Stomach smooth muscle (tissue), 2 donors: ENCODE measurements around the gene IL17C.

Experiments used
- H3K27ac ChIP-seq: one replicate; pipeline ENCODE4 v1.7.0; 2013; ENCODE audit warnings: mild to moderate bottlenecking, low read length, inconsistent platforms
- H3K27me3 ChIP-seq, 2 donors: one replicate each; pipeline ENCODE4 v1.7.0; 2013; ENCODE audit warnings: low read length in 2 of 2; ENCODE audit not compliant: insufficient read depth in 2 of 2, control insufficient read depth in 1 of 2
- H3K36me3 ChIP-seq, 2 donors: one replicate each; pipeline ENCODE4 v1.7.0; 2013; ENCODE audit warnings: low read length in 2 of 2; ENCODE audit not compliant: control insufficient read depth in 2 of 2, insufficient read depth in 2 of 2
- H3K4me1 ChIP-seq: one replicate; pipeline ENCODE4 v1.7.0; 2013; ENCODE audit warnings: low read length; ENCODE audit not compliant: control insufficient read depth, insufficient read depth
- H3K4me3 ChIP-seq, 2 donors: one replicate each; pipeline ENCODE4 v1.7.0; 2013; ENCODE audit warnings: low read length in 2 of 2
- H3K9ac ChIP-seq, 2 donors: one replicate each; pipeline ENCODE4 v1.7.0; 2013; ENCODE audit warnings: low read length in 2 of 2, mild to moderate bottlenecking in 1 of 2
- H3K9me3 ChIP-seq, 2 donors: one replicate each; pipeline ENCODE4 v1.7.0; 2013; ENCODE audit warnings: low read length in 2 of 2; ENCODE audit not compliant: control insufficient read depth in 2 of 2
- donor health status: healthy.
- donor health status: Pancreatic carcinoma.

The IL17C gene

DNA sequence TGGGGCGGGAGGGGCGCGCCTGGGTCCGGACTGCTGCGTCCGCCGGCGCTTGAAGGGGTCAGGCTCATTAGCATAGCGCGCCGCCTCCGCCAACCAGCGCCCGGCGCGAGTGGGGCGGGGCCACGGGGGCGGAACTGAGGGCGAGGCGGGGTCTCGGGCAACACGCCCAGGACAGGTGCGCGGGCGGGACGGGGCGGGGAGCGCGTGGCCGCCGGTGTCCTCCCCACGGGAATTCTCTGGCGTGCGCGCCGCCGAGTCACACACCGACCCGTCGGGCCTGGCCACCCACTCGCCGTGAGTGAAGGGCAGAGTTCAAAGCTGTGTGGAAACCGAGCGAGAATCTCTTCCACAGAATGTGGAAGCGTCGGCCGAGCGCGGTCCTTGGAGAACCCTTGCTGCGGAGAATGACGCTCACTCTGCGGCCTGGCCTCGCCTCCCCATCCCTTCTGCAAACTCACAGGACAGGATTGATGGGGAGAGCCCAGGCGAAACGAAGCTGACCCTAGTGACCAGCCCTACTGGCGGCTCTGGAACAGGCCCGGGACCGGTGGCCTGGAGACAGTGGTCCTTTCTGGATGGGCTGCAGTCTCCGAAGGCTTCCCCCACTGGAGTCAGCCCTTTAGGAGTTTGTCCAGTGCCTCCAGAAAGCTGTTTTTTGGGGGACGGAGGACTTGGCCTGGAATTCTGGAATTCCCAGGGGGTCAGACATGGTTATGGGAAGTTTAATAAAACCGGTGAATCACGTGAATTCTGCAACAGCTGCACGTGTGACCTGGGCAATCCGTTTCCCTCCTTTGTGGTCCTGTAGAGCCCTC, 48.3 kb downstream of the IL17C start, which contains the start of gene SNAI3:
TSS of gene SNAI3 (minus strand) at position 69 of the 815 bp plus-strand sequence. CDS start 101 bp downstream, outside the sequence.
- Histone ChIP-seq H3K4me1 (peaks cover 15% of the 10 kb centered on the region), H3K36me3 (no peaks in the 10 kb centered on the region), H3K4me3 (peak within 1 kb of the TSS; percentile 31 to 54), H3K27me3 (peaks cover 58 to 70% of the 10 kb centered on the region in 2 donors), H3K27ac (no peak within 1 kb of the TSS), H3K9ac (peak within 1 kb of the TSS in 1 of 2 donors; percentile 22), H3K9me3 (no peaks in the 10 kb centered on the region)

DNA sequence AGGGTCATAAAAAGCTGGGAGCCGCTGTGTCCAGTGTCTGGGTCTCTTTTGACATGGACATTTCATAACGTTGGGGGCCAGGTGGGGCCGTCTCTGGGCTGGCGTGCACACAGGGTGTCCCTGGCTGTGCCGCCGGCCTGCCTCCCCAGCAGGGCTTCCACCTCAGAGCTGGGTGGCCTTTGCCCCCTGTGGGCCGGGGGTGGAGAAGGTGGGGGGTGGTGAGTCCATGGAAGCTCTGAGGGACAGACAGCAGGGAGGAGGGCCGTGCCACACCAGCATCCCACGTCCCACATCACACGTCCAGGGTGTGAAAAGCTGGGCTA, 48.8 kb downstream of the IL17C start:
- H3K27me3 ChIP-seq, result peaks cover 54 to 65% of the 10 kb centered on the region in 2 donors
- no peaks in the 10 kb centered on the region for H3K36me3 ChIP-seq
- H3K4me1 ChIP-seq, result peaks cover 15% of the 10 kb centered on the region
- H3K9ac ChIP-seq, result no peak overlapping the region
- H3K4me3 ChIP-seq, result no peak overlapping the region
- H3K27ac ChIP-seq, result no peak overlapping the region
- H3K9me3 ChIP-seq, result no peaks in the 10 kb centered on the region

DNA sequence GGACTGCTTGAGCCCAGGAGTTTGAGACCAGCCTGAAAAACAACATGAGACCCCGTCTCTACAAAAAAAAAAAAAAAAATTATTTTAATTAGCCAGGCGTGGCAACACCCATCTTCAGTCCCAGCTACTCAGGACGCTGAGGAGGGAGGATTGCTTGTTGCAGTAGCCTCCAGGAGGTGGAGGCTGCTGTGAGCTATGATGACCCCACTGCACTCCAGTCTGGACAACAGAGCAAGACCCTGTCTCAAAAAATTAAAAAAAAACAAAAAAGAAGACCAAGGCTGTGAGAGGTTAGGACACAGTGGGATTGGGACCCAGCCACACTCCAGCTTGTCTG, 49.3 kb downstream of the IL17C start:
- no peaks in the 10 kb centered on the region for H3K36me3 ChIP-seq
- H3K9ac ChIP-seq, result no peak overlapping the region
- no peak overlapping the region for H3K4me3 ChIP-seq
- peaks cover 54 to 62% of the 10 kb centered on the region in 2 donors for H3K27me3 ChIP-seq
- H3K4me1 ChIP-seq, result peaks cover 15% of the 10 kb centered on the region
- no peaks in the 10 kb centered on the region for H3K9me3 ChIP-seq
- no peak overlapping the region for H3K27ac ChIP-seq

DNA sequence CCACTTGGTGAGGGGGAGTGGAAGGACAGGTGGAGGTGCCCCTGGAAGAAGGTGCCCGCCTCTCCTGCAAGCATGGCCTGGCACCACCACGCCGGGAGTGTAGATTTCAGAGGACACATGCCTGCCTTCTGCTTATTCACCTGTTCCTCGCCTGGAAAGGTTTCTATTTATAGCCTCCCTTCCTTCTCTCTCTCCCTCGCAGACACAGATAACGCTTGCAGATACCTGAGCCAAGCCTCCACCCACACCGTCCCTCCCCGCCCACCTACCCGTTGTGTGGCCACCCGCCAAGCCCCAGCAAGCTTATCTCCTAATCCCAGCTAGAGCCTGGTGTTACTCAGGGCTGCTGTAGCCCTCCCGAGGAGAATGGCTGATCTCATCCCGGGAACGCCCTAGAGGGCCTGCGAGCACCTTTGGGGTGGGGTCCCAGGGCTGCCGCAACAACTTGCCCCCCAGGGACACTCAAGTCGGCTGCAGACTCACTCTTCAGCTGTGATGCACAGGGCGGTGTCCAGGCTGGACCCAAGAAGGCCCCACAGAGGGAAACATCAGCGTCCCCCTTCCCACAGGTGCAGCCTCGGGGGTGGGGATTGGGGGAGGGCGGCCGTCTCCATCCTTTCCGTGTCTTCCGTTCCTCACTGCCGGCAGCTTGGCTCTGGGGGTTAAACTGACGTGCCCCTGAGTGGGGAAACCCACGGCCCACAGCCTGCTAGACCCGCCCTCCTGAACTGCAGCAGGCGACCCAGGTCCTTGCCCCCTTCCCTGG, 49.8 kb downstream of the IL17C start:
- Histone ChIP-seq H3K9ac (no peak overlapping the region), H3K4me1 (peaks cover 15% of the 10 kb centered on the region), H3K27me3 (peaks cover 54 to 62% of the 10 kb centered on the region in 2 donors), H3K4me3 (no peak overlapping the region), H3K27ac (no peak overlapping the region), H3K36me3 (no peaks in the 10 kb centered on the region), H3K9me3 (no peaks in the 10 kb centered on the region)
